NCI-H1694 treated with DMSO at 0.1 percent for 48 hours (cell line): ENCODE results near the gene THAP5.
A peak's percentile ranks its signal among the peaks of the same experiment; 100 is the strongest.

Source experiments
- DNase-seq: peaks from one replicate; lab custom pipeline; 2025; lab: John Stamatoyannopoulos, UW

Gene THAP5

DNA sequence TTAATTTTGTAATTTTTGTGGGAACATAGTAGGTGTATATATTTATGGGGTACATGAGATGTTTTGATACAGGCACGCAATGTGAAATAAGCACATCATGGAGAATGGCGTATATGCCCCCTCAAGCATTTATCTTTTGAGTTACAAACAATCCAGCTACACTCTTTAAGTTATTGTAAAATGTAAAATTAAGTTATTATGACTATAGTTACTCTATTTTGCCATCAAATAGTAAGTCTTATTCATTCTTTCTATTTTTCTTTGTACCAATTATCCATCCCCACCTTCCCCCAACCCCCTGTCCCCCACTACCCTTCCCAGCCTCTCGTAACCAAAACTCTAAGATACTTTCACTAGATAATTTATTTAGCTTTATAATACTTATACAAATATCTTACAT lies 35.8 kb downstream of the THAP5 start:
- no peak for DNase-seq

GRCh38 chr7:108529341-108529740 lies 40.2 kb downstream of the THAP5 start:
- no peak for DNase-seq

GRCh38 chr7:108528183-108528712 lies 41.3 kb downstream of the THAP5 start:
- no peak for DNase-seq

DNA sequence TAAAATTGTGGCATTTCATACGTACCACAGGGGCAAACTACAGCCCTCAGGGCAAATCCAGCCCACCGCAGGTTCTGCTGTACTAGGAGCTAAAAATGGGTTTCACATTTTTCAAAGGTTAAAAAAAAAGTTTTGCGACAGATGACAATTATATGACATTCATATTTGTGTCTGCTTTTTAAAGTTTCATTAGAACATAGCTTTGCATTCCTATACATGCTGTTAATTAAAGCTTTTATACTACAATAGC lies 42.8 kb downstream of the THAP5 start:
- DNase-seq: no peak

- DNase-seq: peak; percentile 98
Observed at GRCh38 chr7:108525985-108526767, 43.3 kb downstream of the THAP5 start, which contains the start of gene PNPLA8. TSS of gene PNPLA8 (minus strand) at chr7:108526135. CDS start at chr7:108515491, 10,644 bp downstream.

DNA sequence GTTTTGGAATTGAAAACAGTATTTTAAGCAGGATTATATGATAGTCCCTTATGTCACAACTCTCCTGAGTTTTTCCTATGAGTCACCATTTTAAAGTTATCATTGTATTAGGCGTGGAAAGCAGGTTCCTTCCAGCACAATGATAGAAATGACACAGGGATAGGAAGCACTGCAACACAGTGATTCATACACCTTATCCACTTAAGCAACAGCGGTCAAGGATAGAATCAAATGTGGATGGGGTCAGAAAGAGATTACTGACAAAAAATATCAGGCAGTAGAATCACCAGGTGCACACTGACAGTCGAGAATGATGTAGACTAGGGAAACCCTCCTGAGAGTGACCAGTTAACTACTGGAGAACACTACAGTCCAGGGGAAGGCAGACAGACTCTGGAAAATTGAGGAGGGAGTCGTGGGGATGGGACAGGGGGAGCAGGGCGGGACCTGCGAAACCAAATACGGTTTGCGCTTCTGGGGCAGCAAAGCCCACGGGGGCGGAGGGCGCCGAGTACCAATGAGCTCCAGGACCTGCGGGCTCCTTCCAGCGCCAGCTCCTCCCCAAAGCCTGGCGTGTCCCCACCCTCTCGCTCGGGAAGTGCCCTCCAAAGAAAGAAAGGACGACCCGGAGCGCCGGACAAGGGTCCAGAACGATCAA lies 44.0 kb downstream of the THAP5 start:
- DNase-seq: peak; percentile 84

DNA sequence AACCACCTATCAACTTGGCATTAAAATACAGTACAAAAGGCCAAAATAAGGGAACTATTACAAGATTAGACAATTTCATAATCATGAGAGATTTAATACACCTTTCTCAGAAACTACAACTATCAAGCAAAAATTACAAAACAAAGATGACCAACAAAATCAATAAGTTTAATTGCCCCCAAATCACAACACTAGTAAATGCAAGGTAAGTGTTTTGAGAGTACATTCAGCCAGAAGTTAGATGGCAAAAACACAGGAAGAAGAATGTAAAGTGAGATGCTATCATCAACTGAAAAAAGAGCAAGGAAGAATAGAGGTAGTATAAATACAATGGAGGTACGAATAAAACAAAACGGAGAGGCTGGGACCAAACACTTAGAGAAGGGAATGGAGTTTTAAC lies 46.7 kb downstream of the THAP5 start:
- no peak for DNase-seq

- no peak for DNase-seq
Observed at GRCh38 chr7:108517951-108518350, 51.6 kb downstream of the THAP5 start.

DNA sequence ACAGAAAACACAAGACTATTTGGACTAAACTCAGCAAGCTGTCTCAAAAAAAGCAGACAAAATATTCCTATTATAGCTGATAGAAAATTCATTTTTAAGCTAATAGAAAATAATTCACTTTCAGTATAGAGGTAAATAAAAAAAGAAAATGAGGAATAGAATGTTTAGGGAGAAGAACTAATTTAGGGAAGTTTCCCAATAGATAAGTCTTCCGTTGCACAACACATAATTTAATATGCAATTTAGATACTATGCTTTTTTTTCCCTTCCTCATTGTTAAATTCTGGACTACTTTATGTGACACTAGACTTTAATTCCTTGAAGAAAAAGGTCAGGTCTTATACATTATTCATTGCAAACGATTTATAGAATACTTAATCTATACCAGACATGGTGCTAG lies 53.9 kb downstream of the THAP5 start:
- DNase-seq: no peak

DNA sequence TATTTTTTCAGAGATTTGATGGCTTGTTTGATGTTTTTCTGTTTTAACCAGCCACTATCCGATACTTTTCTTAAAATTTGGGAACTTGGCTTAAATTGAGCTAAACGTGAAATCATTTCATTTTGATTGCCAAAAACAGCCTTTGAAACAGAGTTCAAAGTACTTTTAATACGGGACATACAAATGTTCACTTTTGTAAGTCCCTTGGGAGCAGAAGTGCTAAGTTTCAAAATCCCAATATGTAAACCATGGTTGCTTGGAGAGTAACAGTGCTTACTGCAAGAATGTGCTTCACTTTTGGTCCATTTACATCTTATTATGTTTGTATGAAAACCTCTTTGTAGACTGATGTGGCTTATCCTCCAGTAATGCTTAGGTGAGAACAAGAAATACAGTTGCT lies 54.5 kb downstream of the THAP5 start:
- DNase-seq: no peak
